Right lobe of liver (tissue), 4 donors: Measurements from ENCODE around the gene BCL10.

Experiments
- POLR2A ChIP-seq: fragments of 450-650 bp; IDR thresholded peaks from one replicate; pipeline ENCODE4 v1.6.1; 2017; ENCODE audit warnings: antibody characterized with exemption, mild to moderate bottlenecking
- TF ChIP-seq, protein P1 (sequence below), 4 donors: fragments of 200-600 bp in 3 of 4; fragments of 450-650 bp in 1 of 4; IDR thresholded peaks; one replicate each; pipeline versions ENCODE4 v1.5.1 to v1.8.0; 2016 to 2022; ENCODE audit warnings: antibody characterized with exemption in 4 of 4, mild to moderate bottlenecking in 2 of 4
- donor health status: DM: no; HTN: no; CAD: no.
- donor health status: DM: no; HTN: no; CAD: no.
- donor health status: DM: no; HTN: yes; CAD: no.

- TF ChIP-seq, protein P1, sequence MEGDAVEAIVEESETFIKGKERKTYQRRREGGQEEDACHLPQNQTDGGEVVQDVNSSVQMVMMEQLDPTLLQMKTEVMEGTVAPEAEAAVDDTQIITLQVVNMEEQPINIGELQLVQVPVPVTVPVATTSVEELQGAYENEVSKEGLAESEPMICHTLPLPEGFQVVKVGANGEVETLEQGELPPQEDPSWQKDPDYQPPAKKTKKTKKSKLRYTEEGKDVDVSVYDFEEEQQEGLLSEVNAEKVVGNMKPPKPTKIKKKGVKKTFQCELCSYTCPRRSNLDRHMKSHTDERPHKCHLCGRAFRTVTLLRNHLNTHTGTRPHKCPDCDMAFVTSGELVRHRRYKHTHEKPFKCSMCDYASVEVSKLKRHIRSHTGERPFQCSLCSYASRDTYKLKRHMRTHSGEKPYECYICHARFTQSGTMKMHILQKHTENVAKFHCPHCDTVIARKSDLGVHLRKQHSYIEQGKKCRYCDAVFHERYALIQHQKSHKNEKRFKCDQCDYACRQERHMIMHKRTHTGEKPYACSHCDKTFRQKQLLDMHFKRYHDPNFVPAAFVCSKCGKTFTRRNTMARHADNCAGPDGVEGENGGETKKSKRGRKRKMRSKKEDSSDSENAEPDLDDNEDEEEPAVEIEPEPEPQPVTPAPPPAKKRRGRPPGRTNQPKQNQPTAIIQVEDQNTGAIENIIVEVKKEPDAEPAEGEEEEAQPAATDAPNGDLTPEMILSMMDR (IDR thresholded peaks at IDR 0.05), result no peak
- TF ChIP-seq POLR2A, result no peak
Measured at GRCh38 chr1:85219853-85220610, 56.4 kb downstream of the BCL10 start.
